ENCODE measurements around the gene MED25. TPM values are rescaled to one million over a fixed set of nuclear protein-coding genes. Genes with fewer than 3 reads are reported as not detected.
A peak's percentile ranks its signal among the peaks of the same experiment; 100 is the strongest.

MED25 gene
- total RNA-seq, 1 experiment from 2014 or later, result 81.2 TPM

- TF ChIP-seq, protein P1, sequence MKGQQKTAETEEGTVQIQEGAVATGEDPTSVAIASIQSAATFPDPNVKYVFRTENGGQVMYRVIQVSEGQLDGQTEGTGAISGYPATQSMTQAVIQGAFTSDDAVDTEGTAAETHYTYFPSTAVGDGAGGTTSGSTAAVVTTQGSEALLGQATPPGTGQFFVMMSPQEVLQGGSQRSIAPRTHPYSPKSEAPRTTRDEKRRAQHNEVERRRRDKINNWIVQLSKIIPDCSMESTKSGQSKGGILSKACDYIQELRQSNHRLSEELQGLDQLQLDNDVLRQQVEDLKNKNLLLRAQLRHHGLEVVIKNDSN (CRISPR knock-in tag; IDR thresholded peaks at IDR 0.05), result peak; percentile 99
- no peak for TF ChIP-seq NFATC4 (CRISPR knock-in tag; IDR thresholded peaks at IDR 0.05)
- TF ChIP-seq ERG (CRISPR knock-in tag; IDR thresholded peaks at IDR 0.05), result 0 out of 2 replicates have a peak, but pooled peaks have one; percentile 4
- no peak for TF ChIP-seq KAT7 (CRISPR knock-in tag; IDR thresholded peaks at IDR 0.05; ENCODE audit: borderline replicate concordance)
- peak; percentile 63 for TF ChIP-seq NFE2L1 (CRISPR knock-in tag; IDR thresholded peaks at IDR 0.05)
- TF ChIP-seq, protein P2, sequence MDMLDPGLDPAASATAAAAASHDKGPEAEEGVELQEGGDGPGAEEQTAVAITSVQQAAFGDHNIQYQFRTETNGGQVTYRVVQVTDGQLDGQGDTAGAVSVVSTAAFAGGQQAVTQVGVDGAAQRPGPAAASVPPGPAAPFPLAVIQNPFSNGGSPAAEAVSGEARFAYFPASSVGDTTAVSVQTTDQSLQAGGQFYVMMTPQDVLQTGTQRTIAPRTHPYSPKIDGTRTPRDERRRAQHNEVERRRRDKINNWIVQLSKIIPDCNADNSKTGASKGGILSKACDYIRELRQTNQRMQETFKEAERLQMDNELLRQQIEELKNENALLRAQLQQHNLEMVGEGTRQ (CRISPR knock-in tag; IDR thresholded peaks at IDR 0.05), result peak; percentile 99
- no peak for TF ChIP-seq ZNF317 (CRISPR knock-in tag; IDR thresholded peaks at IDR 0.05; ENCODE audit: borderline replicate concordance, low read depth)
- TF ChIP-seq ETV6 (CRISPR knock-in tag; IDR thresholded peaks at IDR 0.05), result no peak
- TF ChIP-seq TEAD1 (CRISPR knock-in tag; IDR thresholded peaks at IDR 0.05), result 0 out of 2 replicates have a peak, but pooled peaks have one; percentile 17
- TF ChIP-seq CREM (CRISPR knock-in tag; IDR thresholded peaks at IDR 0.05), result peak; percentile 85; the same call in 1 of the 2 replicates
- TF ChIP-seq, protein P3, sequence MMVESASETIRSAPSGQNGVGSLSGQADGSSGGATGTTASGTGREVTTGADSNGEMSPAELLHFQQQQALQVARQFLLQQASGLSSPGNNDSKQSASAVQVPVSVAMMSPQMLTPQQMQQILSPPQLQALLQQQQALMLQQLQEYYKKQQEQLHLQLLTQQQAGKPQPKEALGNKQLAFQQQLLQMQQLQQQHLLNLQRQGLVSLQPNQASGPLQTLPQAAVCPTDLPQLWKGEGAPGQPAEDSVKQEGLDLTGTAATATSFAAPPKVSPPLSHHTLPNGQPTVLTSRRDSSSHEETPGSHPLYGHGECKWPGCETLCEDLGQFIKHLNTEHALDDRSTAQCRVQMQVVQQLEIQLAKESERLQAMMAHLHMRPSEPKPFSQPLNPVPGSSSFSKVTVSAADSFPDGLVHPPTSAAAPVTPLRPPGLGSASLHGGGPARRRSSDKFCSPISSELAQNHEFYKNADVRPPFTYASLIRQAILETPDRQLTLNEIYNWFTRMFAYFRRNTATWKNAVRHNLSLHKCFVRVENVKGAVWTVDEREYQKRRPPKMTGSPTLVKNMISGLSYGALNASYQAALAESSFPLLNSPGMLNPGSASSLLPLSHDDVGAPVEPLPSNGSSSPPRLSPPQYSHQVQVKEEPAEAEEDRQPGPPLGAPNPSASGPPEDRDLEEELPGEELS (CRISPR knock-in tag; IDR thresholded peaks at IDR 0.05), result peak; percentile 33; the same call in 1 of the 2 replicates
- TF ChIP-seq ZNF416 (CRISPR knock-in tag; IDR thresholded peaks at IDR 0.05), result no peak
Measured at GRCh38 chr19:49877020-49877878, 59.2 kb downstream of the MED25 start, which contains the start of the genes AKT1S1 and TBC1D17 (continued).

DNA sequence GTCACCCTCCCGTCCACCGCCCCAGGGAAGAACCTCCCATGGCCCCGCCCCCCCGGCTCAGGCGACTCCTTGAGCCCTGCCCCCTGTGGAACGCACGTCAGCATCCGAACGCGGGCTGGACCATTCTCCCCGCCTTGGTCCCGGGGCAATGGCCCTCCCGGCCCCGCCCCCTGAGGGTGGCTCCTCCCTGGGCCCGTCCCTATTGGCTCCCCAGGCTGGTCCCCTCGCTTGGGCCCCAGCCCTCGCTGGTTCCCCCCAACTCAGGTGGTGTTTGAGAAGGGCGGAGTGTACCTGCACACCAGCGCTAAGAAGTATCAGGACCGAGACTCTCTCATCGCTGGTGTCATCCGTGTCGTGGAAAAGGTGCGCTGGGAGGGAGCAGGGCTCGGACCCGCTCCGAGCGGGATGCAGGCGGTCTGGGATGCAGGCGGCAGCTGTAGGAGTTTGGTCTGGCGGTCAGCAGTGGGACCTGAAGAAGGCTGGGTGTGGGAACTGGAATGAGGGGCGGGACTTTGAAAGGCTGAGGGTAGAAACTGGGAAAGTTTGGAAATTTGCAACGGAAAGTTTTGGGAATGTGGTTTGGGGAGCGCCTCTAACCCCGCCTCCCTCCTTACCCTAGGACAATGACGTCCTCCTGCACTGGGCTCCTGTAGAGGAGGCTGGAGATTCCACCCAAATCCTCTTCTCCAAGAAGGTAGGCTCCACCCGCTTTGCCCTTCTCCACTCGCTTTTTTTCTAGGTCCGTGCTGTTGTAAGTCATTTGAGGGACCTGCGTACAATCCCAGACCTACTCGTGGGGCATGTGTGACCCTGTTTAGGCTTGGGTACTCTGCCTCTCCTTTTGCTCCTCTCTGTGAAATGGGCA lies 60.0 kb downstream of the MED25 start:
- Mint-ChIP-seq H3K27me3 (ENCODE audit: low read depth) (no peaks in the 10 kb centered on the region), H3K4me3 (no peak overlapping the region), H3K36me3 (peaks cover 38% of the 10 kb centered on the region), H3K27ac (peak overlapping the region; percentile 100), H3K4me1 (peaks cover 23% of the 10 kb centered on the region), H3K9me3 (no peaks in the 10 kb centered on the region)
- TF ChIP-seq ATF6 (CRISPR knock-in tag; IDR thresholded peaks at IDR 0.05), result no peak
- 0 out of 2 replicates have a peak, but pooled peaks have one; percentile 63 for TF ChIP-seq EMX1 (CRISPR knock-in tag; IDR thresholded peaks at IDR 0.05)
- ATAC-seq (peak; percentile 77), DNase-seq (ENCODE audit: low spot score) (peak; percentile 99)
- POLR2A ChIA-PET, result interaction anchor here (1.2 to 2.2 kb wide), 4 partner anchors 12 to 202 kb away, joined by 3 to 9 read pairs (median 6); partner anchors contain the start of genes ATF5, NUP62 and PTOV1
- CTCF ChIA-PET, result interaction anchor here (1.0 to 1.9 kb wide), 4 partner anchors 9 to 15 kb away, joined by 3 to 12 read pairs (median 4); no protein-coding TSS in a partner anchor

Measured in WTC11 (cell line).